K562 (cell line): ENCODE results near the gene FAM83D. TPM values are rescaled to one million over a fixed set of nuclear protein-coding genes. Genes with fewer than 3 reads are reported as not detected.
A peak's percentile ranks its signal among the peaks of the same experiment; 100 is the strongest.

Experiments
- CC2D1A ChIP-seq: fragments of 450-650 bp; IDR thresholded peaks from 2 replicates; pipeline ENCODE4 v1.6.1; 2017; ENCODE audit warnings: mild to moderate bottlenecking
- CREBBP ChIP-seq: IDR thresholded peaks from one replicate; pipeline ENCODE4 v1.6.1; 2012; ENCODE audit warnings: low read depth, mild to moderate bottlenecking, control low read depth, inconsistent platforms, low read length
- HDAC3 ChIP-seq: fragments of 450-650 bp; IDR thresholded peaks from 2 replicates; pipeline ENCODE4 v1.6.1; 2018; ENCODE audit warnings: borderline replicate concordance, mild to moderate bottlenecking, moderate library complexity; ENCODE audit not compliant: partially characterized antibody
- POLR2G ChIP-seq: fragments of 200-400 bp; formaldehyde crosslinking; IDR thresholded peaks from 2 replicates; pipeline ENCODE4 v1.6.1; 2017; ENCODE audit warnings: low read depth, mild to moderate bottlenecking, antibody characterized with exemption, low read length, moderate library complexity
- RAD21 ChIP-seq, 2 experiments: fragments of 250-450 bp in 1 of 2; fragments of 450-650 bp in 1 of 2; sonication (Bioruptor Pico) in 1 of 2; formaldehyde crosslinking in 1 of 2; IDR thresholded peaks in 1 of 2; conservative IDR thresholded peaks in 1 of 2; 2 replicates each; pipeline versions ENCODE4 v1.4.0 to v1.8.0; 2020 to 2022; ENCODE audit warnings: mild to moderate bottlenecking in 2 of 2, moderate library complexity in 1 of 2
- SMC3 ChIP-seq: conservative IDR thresholded peaks from 2 replicates; pipeline ENCODE4 v1.6.1; 2011; ENCODE audit warnings: low read depth, low read length, improper control_type of control experiment; ENCODE audit not compliant: insufficient read depth
- XRCC5 ChIP-seq: fragments of 200-400 bp; formaldehyde crosslinking; IDR thresholded peaks from 2 replicates; pipeline ENCODE4 v1.6.1; 2017; ENCODE audit warnings: low read depth, mild to moderate bottlenecking, low read length
- ZNF224 ChIP-seq: sonication (generic); formaldehyde crosslinking; IDR thresholded peaks from 2 replicates; pipeline ENCODE4 v1.8.0; 2022; ENCODE audit warnings: mild to moderate bottlenecking, missing genetic modification reagents
- polyA plus RNA-seq, 8 experiments: library from polyadenylated mRNA; depleted of rRNA in 4 of 8; stranded (reverse) in 5 of 8; unstranded in 3 of 8; fragments of >200 nt; fragmentation: Nextera tagmentation in 2 of 8; fragmentation: Illumina TruSeq in 1 of 8; extraction: Ambion mirVana in 2 of 8; extraction: Trizol in 1 of 8; gene quantifications; 2 replicates each; pipeline versions ENCODE4 v1.2.1 to v1.2.3, GENCODE V29; 2011 to 2014; ENCODE audit warnings: inconsistent platforms in 1 of 8, missing spikeins in 1 of 8
- total RNA-seq, 7 experiments: library from RNA; depleted of rRNA in 6 of 7; stranded (reverse); fragments of >200 nt in 6 of 7; fragmentation: Illumina TruSeq in 2 of 7; extraction: Trizol in 2 of 7; gene quantifications; 2 replicates each; pipeline versions ENCODE4 v1.2.1 to v1.2.3, GENCODE V29; 2011 to 2021; ENCODE audit warnings: low replicate concordance in 1 of 7
- TF ChIP-seq, protein P1 (sequence below), 2 experiments: fragments of 450-650 bp; formaldehyde crosslinking in 1 of 2; IDR thresholded peaks; 2 replicates each; pipeline versions ENCODE4 v1.4.0 to v1.6.1; 2014 to 2020; ENCODE audit warnings: mild to moderate bottlenecking in 2 of 2, borderline replicate concordance in 1 of 2, low read depth in 1 of 2
- TF ChIP-seq, protein P2 (sequence below), 3 experiments: fragments of 200-800 bp in 1 of 3; sonication (Bioruptor generic) in 1 of 3; sonication (generic) in 1 of 3; formaldehyde crosslinking in 1 of 3; IDR thresholded peaks; 2 replicates each; pipeline versions ENCODE4 v1.6.1 to v1.8.0; 2016 to 2022; ENCODE audit warnings: mild to moderate bottlenecking in 2 of 3, missing compliant biosample characterization in 2 of 3, missing genetic modification characterization in 2 of 3, missing genetic modification reagents in 1 of 3
- TF ChIP-seq, protein P3 (sequence below): fragments of 250-450 bp; sonication (Bioruptor Pico); IDR thresholded peaks from 2 replicates; pipeline ENCODE4 v1.4.0; 2020

The FAM83D gene
- total and polyA plus RNA-seq, 9 of the 15 experiments (the other 6 are each of a cell fraction or from before 2014, with no cell fraction given): 8.2 to 66.1 (median 43.5) TPM

- TF ChIP-seq, protein P1, sequence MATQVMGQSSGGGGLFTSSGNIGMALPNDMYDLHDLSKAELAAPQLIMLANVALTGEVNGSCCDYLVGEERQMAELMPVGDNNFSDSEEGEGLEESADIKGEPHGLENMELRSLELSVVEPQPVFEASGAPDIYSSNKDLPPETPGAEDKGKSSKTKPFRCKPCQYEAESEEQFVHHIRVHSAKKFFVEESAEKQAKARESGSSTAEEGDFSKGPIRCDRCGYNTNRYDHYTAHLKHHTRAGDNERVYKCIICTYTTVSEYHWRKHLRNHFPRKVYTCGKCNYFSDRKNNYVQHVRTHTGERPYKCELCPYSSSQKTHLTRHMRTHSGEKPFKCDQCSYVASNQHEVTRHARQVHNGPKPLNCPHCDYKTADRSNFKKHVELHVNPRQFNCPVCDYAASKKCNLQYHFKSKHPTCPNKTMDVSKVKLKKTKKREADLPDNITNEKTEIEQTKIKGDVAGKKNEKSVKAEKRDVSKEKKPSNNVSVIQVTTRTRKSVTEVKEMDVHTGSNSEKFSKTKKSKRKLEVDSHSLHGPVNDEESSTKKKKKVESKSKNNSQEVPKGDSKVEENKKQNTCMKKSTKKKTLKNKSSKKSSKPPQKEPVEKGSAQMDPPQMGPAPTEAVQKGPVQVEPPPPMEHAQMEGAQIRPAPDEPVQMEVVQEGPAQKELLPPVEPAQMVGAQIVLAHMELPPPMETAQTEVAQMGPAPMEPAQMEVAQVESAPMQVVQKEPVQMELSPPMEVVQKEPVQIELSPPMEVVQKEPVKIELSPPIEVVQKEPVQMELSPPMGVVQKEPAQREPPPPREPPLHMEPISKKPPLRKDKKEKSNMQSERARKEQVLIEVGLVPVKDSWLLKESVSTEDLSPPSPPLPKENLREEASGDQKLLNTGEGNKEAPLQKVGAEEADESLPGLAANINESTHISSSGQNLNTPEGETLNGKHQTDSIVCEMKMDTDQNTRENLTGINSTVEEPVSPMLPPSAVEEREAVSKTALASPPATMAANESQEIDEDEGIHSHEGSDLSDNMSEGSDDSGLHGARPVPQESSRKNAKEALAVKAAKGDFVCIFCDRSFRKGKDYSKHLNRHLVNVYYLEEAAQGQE (IDR thresholded peaks at IDR 0.05; ENCODE audit: borderline replicate concordance): peak; percentile 81
- TF ChIP-seq, protein P1 (CRISPR knock-in tag; IDR thresholded peaks at IDR 0.05; ENCODE audit: low read depth): no peak
- TF ChIP-seq HDAC3 (no peak), SMC3 (peak; percentile 79), RAD21 (CRISPR knock-in tag; conservative IDR thresholded peaks at IDR 0.05 in 1 of 2, IDR thresholded peaks at IDR 0.05 in 1 of 2) (peak; percentile 79 to 91), CC2D1A (peak; percentile 34; the same call in 1 of the 2 replicates), ZNF224 (no peak), CREBBP (no peak), XRCC5 (0 out of 2 replicates have a peak, but pooled peaks have one; percentile 31), POLR2G (0 out of 2 replicates have a peak, but pooled peaks have one; percentile 9)
- TF ChIP-seq, protein P2, sequence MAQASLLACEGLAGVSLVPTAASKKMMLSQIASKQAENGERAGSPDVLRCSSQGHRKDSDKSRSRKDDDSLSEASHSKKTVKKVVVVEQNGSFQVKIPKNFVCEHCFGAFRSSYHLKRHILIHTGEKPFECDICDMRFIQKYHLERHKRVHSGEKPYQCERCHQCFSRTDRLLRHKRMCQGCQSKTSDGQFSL (CRISPR knock-in tag; IDR thresholded peaks at IDR 0.05): 0 out of 2 replicates have a peak, but pooled peaks have one; percentile 42
- TF ChIP-seq, protein P2 (tag; IDR thresholded peaks at IDR 0.05): no peak
- TF ChIP-seq, protein P3, sequence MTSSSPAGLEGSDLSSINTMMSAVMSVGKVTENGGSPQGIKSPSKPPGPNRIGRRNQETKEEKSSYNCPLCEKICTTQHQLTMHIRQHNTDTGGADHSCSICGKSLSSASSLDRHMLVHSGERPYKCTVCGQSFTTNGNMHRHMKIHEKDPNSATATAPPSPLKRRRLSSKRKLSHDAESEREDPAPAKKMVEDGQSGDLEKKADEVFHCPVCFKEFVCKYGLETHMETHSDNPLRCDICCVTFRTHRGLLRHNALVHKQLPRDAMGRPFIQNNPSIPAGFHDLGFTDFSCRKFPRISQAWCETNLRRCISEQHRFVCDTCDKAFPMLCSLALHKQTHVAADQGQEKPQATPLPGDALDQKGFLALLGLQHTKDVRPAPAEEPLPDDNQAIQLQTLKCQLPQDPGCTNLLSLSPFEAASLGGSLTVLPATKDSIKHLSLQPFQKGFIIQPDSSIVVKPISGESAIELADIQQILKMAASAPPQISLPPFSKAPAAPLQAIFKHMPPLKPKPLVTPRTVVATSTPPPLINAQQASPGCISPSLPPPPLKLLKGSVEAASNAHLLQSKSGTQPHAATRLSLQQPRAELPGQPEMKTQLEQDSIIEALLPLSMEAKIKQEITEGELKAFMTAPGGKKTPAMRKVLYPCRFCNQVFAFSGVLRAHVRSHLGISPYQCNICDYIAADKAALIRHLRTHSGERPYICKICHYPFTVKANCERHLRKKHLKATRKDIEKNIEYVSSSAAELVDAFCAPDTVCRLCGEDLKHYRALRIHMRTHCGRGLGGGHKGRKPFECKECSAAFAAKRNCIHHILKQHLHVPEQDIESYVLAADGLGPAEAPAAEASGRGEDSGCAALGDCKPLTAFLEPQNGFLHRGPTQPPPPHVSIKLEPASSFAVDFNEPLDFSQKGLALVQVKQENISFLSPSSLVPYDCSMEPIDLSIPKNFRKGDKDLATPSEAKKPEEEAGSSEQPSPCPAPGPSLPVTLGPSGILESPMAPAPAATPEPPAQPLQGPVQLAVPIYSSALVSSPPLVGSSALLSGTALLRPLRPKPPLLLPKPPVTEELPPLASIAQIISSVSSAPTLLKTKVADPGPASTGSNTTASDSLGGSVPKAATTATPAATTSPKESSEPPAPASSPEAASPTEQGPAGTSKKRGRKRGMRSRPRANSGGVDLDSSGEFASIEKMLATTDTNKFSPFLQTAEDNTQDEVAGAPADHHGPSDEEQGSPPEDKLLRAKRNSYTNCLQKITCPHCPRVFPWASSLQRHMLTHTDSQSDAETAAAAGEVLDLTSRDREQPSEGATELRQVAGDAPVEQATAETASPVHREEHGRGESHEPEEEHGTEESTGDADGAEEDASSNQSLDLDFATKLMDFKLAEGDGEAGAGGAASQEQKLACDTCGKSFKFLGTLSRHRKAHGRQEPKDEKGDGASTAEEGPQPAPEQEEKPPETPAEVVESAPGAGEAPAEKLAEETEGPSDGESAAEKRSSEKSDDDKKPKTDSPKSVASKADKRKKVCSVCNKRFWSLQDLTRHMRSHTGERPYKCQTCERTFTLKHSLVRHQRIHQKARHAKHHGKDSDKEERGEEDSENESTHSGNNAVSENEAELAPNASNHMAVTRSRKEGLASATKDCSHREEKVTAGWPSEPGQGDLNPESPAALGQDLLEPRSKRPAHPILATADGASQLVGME (CRISPR knock-in tag): 0 out of 2 replicates have a peak, but pooled peaks have one; percentile 39
Measured at GRCh38 chr20:38893565-38894090, 32.6 kb upstream of the FAM83D start (continued).
